Mucosa of stomach (tissue), 1 donor: Measurements from ENCODE around the gene MICALL1.
"Not testable (repeated sequence)": the region's sequence is repeated elsewhere in the genome, so short reads cannot be mapped to it uniquely, and the experiment has no call there.

Experiments used
- H3K27me3 ChIP-seq: one replicate; pipeline ENCODE4 v1.7.0; 2013; ENCODE audit warnings: mild to moderate bottlenecking, low read length; ENCODE audit not compliant: control insufficient read depth, insufficient read depth
- H3K36me3 ChIP-seq: one replicate; pipeline ENCODE4 v1.7.0; 2013; ENCODE audit warnings: low read length; ENCODE audit not compliant: control insufficient read depth, insufficient read depth
- H3K4me1 ChIP-seq: one replicate; pipeline ENCODE4 v1.7.0; 2013; ENCODE audit warnings: mild to moderate bottlenecking, low read length; ENCODE audit not compliant: control insufficient read depth, insufficient read depth
- H3K4me3 ChIP-seq: one replicate; pipeline ENCODE4 v1.7.0; 2013; ENCODE audit warnings: low read length
- H3K9ac ChIP-seq: one replicate; pipeline ENCODE4 v1.7.0; 2013; ENCODE audit warnings: mild to moderate bottlenecking, low read length, moderate library complexity
- H3K9me3 ChIP-seq: one replicate; pipeline ENCODE4 v1.7.0; 2013; ENCODE audit warnings: mild to moderate bottlenecking, low read length, moderate library complexity; ENCODE audit not compliant: control insufficient read depth
- donor health status: Pancreatic carcinoma.

Gene MICALL1

GRCh38 chr22:37953437-37954179 is 47.5 kb downstream of the MICALL1 start, which contains the start of the genes C22orf23 and POLR2F:
TSS of gene C22orf23 (minus strand) at chr22:37953601. CDS start at chr22:37953149, 452 bp downstream.
TSS of gene POLR2F (plus strand) at chr22:37953699. CDS start at chr22:37953788, 89 bp downstream.
- Histone ChIP-seq H3K27me3 (peaks cover 3% of the 10 kb centered on the region), H3K9me3 (no peaks in the 10 kb centered on the region), H3K4me3 (peak within 1 kb of the TSS; percentile 95), H3K36me3 (no peaks in the 10 kb centered on the region), H3K4me1 (peaks cover 18% of the 10 kb centered on the region), H3K9ac (peak within 1 kb of the TSS; percentile 93)

DNA sequence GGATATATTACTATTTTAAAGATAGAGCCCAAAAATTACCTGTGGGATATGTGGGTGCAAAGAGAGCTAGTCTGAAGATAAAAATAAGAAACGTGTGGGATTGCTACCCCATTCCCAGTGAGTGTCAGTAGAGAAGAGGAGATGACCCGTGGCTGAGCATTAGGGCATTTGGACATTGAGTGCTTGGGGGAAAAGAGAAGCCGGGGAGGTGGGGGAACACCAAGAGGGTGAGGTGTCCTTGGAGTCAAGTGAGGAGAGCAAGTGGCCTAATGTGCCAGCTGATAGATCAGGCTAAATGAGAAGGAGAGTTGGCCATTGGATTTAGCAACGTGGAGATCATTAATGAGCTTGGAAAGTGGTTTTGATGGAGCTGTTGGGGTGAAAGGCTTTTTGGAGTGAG is 48.6 kb downstream of the MICALL1 start:
- Histone ChIP-seq H3K4me3 (no peak overlapping the region), H3K9ac (no peak overlapping the region), H3K36me3 (no peaks in the 10 kb centered on the region), H3K27me3 (peaks cover 3% of the 10 kb centered on the region), H3K9me3 (no peaks in the 10 kb centered on the region), H3K4me1 (peaks cover 18% of the 10 kb centered on the region)

DNA sequence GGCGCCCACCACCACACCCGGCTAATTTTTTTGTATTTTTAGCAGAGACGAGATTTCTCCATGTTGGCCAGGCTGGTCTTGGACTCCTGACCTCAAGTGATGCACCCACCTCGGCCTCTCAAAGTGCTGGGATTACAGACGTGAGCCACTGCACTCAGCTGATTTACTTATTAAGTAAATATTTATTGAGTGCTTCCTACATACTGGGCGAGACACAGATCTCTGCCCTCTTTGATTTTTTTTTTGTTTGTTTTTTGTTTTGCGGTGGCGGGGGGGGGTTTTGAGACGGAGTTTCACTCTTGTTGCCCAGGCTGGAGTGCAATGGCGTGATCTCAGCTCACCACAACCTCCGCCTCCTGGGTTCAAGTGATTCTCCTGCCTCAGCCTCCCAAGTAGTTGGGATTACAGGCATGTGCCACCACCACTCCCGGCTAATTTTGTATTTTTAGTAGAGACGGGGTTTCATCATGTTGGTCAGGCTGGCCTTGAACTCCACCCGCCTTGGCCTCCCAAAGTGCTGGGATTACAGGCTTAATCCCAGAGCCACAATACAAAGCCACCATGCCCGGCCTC is 49.8 kb downstream of the MICALL1 start:
- H3K4me1 ChIP-seq = peaks cover 18% of the 10 kb centered on the region
- not testable (repeated sequence) for H3K9me3 ChIP-seq, H3K36me3 ChIP-seq, H3K9ac ChIP-seq, H3K4me3 ChIP-seq, H3K27me3 ChIP-seq

- Histone ChIP-seq H3K4me3 (no peak overlapping the region), H3K9me3 (no peaks in the 10 kb centered on the region), H3K9ac (no peak overlapping the region), H3K36me3 (peaks cover 3% of the 10 kb centered on the region), H3K27me3 (peaks cover 3% of the 10 kb centered on the region), H3K4me1 (peaks cover 18% of the 10 kb centered on the region)
Observed at GRCh38 chr22:37957232-37957631, 51.1 kb downstream of the MICALL1 start.

- Histone ChIP-seq H3K4me1 (peaks cover 7% of the 10 kb centered on the region), H3K36me3 (peaks cover 4% of the 10 kb centered on the region), H3K9ac (no peak overlapping the region), H3K9me3 (no peaks in the 10 kb centered on the region), H3K27me3 (no peaks in the 10 kb centered on the region), H3K4me3 (no peak overlapping the region)
Observed at GRCh38 chr22:37959231-37959825, 53.2 kb downstream of the MICALL1 start.

DNA sequence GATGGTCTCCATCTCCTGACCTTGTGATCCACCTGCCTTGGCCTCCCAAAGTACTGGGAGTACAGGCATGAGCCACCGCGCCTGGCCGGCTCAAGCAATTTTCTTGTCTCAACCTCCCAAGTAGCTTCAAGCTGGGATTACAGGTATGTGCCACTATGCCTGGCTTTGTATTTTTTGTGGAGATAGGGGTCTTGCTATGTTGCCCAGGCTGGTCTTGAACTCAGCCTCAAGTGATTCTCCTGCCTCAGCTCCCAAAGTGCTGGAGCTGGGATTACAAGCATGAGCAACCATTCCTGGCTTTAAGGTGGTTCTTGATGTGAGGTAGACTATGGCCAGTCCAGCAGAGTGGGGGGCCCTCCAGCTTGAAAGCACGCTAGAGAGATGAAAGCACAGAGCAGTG is 55.0 kb downstream of the MICALL1 start:
- Histone ChIP-seq H3K4me3 (no peak overlapping the region), H3K27me3 (no peaks in the 10 kb centered on the region), H3K36me3 (peaks cover 4% of the 10 kb centered on the region)

GRCh38 chr22:37965940-37966664 is 60.0 kb downstream of the MICALL1 start:
- Histone ChIP-seq H3K4me3 (no peak overlapping the region), H3K9me3 (no peaks in the 10 kb centered on the region), H3K9ac (no peak overlapping the region), H3K27me3 (no peaks in the 10 kb centered on the region), H3K36me3 (peaks cover 17% of the 10 kb centered on the region), H3K4me1 (peaks cover 3% of the 10 kb centered on the region)

More for the DNA sequence above, 55.0 kb downstream of the MICALL1 start:
- Histone ChIP-seq H3K9me3 (no peaks in the 10 kb centered on the region), H3K4me1 (peaks cover 3% of the 10 kb centered on the region), H3K9ac (no peak overlapping the region)

- no peaks in the 10 kb centered on the region for H3K27me3 ChIP-seq
- H3K4me1 ChIP-seq = peaks cover 3% of the 10 kb centered on the region
- no peak overlapping the region for H3K4me3 ChIP-seq
- no peaks in the 10 kb centered on the region for H3K9me3 ChIP-seq
- no peak overlapping the region for H3K9ac ChIP-seq
- peaks cover 15% of the 10 kb centered on the region for H3K36me3 ChIP-seq
Observed at GRCh38 chr22:37967147-37967546, 61.0 kb downstream of the MICALL1 start.

GRCh38 chr22:37967637-37968451 is 61.7 kb downstream of the MICALL1 start:
- Histone ChIP-seq H3K36me3 (peaks cover 13% of the 10 kb centered on the region), H3K4me1 (peaks cover 3% of the 10 kb centered on the region), H3K4me3 (no peak overlapping the region), H3K9me3 (no peaks in the 10 kb centered on the region), H3K9ac (peak overlapping the region; percentile 7), H3K27me3 (no peaks in the 10 kb centered on the region)

GRCh38 chr22:37968452-37969251 is 62.6 kb downstream of the MICALL1 start:
- Histone ChIP-seq H3K27me3 (no peaks in the 10 kb centered on the region), H3K9me3 (no peaks in the 10 kb centered on the region), H3K4me3 (no peak overlapping the region), H3K36me3 (peaks cover 13% of the 10 kb centered on the region), H3K9ac (no peak overlapping the region), H3K4me1 (peaks cover 3% of the 10 kb centered on the region)

DNA sequence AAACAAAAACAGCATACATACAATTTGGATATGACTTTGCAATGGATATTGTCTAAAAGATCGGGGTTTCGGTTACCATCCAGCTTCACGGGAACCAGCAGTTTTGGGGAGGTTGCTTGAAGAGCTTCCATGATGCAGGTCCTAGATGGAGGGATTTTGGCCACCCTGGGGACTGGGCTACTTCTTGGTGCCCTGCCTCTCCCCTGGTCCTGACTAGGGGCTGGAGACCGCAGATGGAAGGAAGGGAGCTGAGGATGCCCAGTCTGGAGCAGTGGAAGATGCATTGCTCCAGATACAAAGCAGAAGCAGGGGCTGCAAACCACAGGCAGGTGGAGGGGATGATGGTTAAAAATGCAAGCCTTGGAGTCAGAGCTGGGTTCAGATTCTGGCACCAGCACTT is 64.8 kb downstream of the MICALL1 start:
- Histone ChIP-seq H3K9me3 (no peaks in the 10 kb centered on the region), H3K4me3 (no peak overlapping the region), H3K4me1 (peaks cover 2% of the 10 kb centered on the region), H3K9ac (no peak overlapping the region), H3K27me3 (no peaks in the 10 kb centered on the region), H3K36me3 (peaks cover 13% of the 10 kb centered on the region)
